GM19239 (cell line): Measurements from ENCODE around the gene MYH9.
A peak's percentile ranks its signal among the peaks of the same experiment; 100 is the strongest.

Experiments
- DNase-seq: peaks from one replicate; pipeline ENCODE4 v3.0.0; 2011; ENCODE audit warnings: low spot score; ENCODE audit not compliant: insufficient read length
- FAIRE-seq: peaks from 2 replicates; lab custom pipeline; 2011; peaks lifted over from hg19 to GRCh38; lab: Jason Lieb, UNC

The MYH9 gene

DNA sequence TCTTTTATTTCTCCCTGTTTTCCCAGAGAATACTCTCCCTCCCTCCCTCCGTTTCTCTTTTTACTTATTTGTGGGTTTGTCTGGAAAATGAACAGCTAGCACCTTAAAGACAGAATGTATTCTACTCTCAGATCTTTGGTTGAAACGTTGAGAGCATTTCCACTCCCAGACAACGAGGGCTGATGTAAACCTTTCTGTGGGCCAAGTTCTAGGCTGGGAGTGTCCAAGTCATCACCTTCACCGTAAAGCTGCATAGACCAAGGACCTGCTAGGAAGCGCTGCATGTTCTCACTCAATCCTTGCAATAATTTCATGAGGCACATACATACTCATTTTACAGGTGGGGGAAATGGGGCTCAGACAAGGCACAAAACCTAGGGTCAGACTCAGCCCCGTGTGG is 32.4 kb downstream of the MYH9 start:
- FAIRE-seq (no peak), DNase-seq (no peak)

DNA sequence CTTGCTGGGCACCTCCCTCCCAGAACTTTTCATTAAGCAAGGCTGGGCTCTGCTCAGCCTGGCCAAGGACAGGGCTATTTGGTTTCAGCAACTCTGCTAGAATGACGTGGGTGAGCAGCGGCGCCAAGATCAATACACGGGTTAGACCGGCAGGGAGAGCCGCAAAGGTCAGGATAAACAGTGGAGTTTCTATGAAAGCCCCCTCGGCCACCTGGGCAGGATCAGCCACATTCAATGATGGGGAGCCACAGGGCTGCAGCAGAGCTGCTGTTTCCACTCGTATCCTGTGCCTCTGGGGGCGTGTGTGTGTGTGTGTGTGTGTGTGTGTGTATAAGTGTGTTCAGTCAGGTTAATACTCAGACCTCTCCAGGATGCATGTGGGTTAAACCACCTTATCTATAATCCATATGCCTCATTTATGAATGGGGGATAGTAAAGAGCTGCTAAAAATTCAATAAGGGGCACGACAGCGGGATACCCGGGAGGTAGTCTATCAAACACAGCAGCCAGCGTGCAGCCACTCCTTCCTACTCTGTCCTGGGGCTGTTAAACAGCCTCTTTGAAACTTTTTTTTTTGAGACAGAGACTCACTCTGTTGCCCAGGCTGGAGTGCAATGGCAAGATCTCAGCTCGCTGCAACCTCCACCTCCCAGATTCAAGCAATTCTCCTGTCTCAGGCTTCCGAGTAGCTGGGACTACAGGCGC is 34.8 kb downstream of the MYH9 start:
- DNase-seq (no peak), FAIRE-seq (no peak)

DNA sequence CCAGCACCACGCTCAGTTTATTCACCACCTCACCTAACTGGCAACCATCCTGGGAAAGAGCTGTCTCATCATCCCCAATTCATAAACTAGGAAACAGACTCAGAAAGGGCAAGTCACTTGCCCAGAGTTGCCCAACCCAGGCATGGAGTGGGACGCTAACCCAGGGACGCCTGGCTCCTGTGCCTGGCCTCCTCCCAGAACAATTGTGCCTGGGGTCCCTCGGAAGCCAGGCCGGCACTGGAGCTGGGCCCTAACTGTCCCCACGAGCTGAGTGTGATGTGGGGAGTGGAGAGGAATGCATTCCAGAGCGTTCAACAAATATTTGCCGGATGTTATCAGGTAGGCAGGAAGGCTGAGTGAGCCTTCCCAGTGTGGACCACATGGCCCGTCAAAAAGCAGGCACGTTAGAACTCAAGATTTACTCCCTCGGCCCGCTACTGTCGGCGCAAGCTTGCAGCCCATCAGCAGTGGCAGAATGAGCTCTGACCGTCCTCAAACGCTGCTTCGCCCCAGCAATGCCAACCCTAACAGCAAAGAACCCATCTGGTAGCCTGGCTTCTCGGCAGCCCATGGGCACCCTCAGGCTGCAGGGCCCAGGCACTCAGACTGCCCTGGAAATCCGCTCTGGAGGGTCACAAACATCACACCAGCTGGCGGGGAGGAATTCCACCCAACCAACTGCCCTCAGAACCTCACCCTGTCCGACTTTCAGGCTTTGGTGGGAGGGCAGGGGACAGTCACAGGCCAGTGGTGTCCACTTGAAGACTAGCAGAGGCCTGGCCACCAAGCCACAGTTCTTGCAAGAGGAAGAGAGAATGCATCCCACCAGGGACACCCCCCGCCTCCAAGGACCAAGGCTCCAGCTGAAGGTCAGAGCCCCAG is 35.6 kb downstream of the MYH9 start:
- DNase-seq, result no peak
- FAIRE-seq, result no peak

DNA sequence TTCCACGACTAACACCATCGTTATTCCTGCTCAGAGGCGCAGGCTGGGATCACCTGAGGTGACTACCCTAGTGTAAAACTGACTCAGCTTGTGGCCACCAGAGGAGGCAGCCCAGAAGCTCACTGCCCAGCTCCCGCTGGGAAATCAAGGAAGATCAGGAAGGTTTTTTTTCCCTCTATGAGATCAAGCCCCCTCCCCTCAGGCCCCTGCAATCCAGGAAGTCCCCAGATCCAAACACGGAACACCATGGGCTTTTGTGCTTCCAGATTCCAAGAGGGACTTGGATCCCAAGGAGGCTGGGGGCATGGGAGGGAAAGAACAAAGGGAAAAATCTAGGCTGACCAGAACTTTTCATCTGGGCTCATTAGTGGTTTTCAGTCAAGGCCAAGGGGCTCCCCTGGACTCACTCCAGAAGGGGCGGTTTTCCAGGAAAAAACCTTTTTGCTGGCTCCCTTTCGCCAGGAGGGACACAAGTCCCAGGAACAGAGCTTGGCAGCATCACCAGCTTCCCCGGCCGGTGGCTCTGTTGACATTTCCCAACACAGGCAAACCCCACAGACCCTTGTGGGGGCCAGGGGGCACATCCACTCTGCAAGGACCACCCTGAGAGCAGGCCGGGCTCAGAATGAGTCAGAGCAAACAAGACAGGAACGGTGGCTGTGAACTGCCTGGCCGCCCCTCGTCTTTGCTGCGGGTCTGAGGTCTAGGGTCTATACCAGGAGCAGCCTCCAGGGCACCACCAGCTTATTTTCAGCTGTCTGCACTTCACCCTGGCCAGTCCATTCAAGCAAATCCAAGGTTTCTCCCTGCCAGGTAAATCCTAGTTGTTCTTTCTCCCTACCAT is 36.8 kb downstream of the MYH9 start:
- DNase-seq (no peak), FAIRE-seq (no peak)

DNA sequence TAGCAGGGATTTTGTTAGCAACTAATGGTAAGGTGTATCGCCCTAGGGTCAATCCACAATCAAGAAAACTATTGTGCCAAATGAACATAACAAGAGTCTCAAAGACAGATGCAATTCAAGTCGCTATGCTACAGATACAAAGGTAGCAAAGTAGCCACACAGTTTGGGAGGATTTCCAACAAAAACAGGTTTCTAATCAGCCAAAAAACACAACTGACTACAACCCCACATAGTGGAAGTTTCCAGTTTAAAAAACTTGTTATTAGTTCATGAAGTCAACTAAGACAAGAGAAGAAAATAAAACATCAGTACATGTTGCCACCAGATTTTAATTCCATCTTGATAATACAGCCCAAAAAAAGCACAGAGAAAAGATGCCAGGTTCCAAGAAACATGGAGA is 38.0 kb downstream of the MYH9 start:
- DNase-seq, result no peak
- peak; percentile 14 for FAIRE-seq

DNA sequence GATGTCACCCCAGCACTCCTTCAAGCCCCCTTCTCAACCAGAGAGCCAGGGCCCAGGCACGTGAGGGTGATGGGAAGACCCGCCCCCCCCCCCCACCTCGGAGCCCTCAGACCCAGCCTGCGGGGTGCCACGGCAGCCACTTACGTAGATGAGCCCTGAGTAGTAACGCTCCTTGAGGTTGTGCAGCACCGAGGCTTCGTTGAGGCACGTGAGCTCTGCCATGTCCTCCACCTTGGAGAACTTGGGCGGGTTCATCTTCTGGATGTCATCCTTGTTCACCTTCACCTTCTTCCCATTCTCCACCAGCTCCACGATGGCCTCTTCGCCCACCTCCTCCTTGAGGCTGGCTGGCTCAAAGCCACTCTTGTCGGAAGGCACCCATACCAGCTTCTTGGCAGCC is 39.0 kb downstream of the MYH9 start:
- FAIRE-seq (no peak), DNase-seq (no peak)

DNA sequence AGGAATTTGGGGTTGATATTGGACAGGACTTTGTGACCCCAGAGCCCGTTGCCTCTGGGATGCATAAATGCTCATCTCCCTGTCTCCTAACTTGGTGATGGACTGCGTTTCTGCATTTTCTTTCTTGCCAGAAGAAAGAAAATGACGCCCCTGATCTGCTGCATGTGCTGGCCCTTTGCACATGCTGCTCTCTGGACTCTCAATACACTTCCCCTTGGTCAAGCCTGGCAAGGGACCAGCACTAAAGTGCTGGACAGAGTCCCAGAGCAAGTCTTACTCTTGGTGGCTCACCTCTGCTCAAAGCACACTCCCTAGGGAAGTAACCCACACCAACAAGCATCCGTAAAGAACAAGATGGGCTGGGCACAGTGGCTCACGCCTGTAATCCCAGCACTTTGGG is 40.7 kb downstream of the MYH9 start:
- DNase-seq (no peak), FAIRE-seq (no peak)

DNA sequence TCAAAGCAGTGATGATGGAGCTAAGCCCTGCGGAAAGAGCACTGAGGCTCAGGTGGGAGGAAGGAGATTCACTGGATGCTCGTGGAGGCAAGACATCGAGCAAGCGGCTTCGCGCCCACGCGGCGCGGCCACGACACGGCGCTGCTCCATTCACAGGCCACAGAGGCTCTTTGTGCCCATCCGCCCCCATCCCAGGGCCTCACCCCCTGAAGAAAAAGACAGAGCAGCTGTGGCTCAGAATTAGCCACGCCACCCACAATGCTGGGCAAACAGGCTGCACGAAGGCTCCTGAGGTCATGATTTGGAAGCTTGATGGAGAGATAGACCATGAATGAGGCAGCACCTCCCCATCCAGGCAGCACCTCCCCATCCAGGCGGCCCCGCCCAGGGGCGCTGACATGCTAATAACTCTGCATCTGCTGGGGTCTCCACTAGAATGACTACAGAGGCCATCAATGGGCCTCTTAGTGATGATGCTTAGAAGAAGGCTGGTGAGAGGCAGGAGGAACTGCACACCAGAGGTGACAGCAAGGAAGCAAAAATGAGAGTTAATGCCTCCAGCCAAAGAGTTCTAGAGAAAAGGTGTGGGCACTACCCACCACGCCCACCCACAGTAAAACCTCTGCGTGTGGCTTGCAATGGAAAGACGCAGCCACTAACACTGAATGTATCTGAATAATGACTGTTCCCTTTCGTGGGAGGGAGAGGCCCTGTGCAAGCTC is 43.5 kb downstream of the MYH9 start:
- DNase-seq, result no peak
- no peak for FAIRE-seq

DNA sequence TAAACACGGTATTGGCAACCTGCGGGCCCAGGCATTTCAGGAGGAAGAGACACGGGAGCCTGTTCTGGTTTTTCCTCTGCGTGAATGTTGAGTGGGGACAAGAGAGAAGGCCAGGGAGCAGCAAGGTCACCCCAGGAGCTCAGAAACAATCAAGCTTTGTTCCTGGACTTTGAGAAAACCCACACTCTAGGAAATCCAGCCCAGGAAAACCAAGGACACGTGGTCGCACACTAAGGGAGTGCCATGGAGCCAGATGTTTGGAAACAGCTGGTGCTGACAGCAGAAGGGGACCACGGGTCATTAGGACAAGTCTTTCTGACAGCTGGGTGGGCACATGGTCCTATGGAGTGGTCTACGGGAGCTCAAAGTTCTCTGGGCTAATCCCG is 44.1 kb downstream of the MYH9 start:
- DNase-seq (no peak), FAIRE-seq (no peak)

DNA sequence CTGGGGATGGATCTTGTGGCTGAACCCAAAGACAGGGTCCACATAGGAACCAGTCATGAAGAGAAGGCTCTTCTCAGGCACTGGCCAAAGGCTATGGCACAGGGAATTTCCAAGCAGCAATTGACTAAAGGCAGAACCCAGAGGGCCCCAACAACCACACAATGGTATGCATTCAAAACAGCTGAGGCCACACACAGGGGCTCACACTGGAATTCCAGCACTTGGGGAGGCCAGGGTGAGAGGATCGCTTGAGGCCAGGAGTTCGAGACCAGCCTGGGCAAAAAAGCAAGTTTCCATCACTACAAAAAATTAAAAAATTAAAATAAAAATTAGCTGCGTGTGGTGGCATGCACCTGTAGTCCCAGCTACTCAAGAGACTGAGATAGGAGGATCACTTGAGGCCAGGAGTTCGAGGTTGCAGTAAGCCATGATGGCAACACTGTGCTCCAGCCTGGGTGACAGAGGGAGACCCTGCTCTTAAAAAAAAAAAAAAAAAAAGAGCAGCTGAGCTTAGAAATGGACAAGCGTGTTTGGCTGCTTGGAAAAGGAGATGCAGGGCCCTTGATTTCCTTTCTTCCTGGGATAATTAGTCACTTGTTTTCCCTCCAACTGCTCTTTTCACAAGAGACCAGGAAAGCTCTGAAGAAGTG is 44.6 kb downstream of the MYH9 start:
- DNase-seq, result no peak
- FAIRE-seq, result no peak

DNA sequence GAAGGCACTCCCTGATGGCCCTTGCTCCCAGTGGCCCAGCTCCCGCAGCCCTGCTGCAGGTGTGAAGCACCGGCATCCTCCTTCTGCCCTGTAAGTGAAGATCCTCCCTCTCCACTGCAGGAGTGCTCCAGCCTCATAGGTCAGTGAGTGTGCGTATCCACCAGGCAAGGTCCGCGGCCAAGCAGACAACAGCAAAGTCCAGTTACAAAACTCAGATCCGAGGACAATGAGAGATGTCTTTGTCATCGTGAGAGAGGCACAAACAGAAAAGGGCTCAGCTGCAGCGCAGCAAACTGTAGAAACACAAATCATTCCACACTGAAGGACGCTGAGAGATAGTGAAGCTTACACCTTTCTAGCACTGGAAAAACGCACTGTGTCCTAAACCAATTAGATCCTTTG is 46.1 kb downstream of the MYH9 start:
- no peak for DNase-seq
- no peak for FAIRE-seq

DNA sequence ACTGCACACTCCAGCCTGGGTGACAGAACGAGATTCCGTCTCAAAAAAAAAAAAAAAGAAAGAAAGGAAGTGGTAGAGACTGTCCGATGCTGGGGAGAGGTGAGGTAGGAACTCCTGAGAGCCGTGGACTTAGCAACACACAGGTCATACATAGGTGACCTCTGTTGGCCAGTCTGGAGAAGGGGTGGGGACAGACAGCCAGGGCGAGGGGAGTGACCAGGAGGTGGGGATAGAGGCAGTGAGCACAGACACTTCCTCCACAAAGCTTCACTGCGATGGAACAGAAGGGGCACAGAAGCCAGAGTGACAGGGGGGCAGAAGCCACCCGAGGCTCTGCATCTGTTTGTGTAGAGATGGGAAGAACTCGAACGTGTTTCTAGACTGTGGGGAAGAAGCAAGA is 47.1 kb downstream of the MYH9 start:
- DNase-seq (no peak), FAIRE-seq (no peak)

DNA sequence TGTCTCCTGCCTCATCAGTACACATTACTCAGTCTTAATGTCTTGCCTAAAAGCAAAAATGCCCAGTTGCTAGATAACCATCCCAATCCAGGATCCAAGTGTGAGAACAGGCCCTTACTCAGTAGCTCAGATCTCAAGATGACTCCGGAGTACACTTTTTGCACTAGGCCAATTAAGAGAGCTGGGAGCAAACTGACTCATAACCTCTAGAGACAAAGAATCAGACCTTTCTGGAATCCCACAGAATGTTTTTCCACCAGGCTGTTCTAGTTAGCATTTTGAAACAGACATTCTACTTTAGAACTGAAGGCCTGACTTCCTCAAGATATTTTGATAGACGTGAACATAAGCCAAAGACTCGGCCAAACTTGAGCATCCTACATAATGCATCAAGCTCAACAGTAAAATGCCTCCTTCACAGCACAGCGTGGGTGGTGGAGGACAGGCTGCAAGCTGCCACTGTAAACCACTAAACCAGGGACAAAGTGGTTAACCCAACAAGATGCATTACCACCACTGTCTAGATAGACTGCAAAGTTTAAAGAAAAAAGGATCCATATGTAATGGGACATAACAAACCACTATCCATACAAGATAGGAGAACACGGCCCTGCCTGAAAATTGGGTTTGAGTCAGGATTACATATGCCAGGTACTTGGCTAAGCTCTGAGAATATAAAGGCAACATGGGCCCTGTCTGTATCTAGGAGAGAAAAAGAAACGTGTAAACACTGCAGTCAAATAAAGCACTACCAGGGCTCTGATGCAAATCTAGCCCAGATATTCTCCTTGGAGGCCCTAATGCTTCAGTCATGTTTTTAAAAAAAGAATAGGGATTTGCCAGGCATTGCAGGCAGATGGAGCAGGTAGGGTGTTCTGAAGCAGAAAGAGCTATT is 48.3 kb downstream of the MYH9 start:
- DNase-seq (no peak), FAIRE-seq (no peak)

DNA sequence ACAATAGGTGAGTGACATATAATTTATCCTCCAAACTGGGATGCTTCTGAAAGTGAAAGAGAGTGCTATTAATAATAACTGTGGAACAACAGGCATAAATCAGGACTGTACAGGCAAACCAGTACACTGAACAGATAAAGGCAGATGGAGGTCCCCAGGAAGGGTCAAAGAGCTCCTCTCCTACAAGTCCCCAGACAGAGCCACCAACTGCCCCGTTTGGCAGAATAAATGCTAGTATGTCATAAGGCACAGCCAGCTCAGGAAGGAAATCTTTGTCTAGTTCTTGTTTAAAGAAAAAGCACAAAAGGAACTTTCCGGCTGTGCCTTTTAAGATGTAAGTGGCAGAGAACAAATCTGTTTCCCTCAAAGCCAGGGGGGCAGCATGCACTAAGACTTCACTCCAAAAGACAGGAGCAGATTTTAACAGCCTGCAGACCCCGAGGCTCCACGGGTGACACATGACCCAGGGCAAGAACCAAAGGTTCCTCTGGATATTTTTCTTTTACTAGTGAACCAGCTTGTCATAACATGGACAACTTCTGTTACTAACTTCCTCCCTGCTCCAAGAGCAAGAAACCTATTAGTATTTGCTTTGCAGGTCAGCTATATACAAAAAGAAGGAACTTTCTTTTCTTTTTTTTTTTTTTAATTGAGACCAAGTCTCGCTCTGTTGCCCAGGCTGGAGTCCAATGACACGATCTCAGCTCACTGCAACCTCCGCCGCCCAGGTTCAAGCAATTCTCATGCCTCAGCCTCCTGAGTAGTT is 50.2 kb downstream of the MYH9 start:
- FAIRE-seq, result no peak
- no peak for DNase-seq

DNA sequence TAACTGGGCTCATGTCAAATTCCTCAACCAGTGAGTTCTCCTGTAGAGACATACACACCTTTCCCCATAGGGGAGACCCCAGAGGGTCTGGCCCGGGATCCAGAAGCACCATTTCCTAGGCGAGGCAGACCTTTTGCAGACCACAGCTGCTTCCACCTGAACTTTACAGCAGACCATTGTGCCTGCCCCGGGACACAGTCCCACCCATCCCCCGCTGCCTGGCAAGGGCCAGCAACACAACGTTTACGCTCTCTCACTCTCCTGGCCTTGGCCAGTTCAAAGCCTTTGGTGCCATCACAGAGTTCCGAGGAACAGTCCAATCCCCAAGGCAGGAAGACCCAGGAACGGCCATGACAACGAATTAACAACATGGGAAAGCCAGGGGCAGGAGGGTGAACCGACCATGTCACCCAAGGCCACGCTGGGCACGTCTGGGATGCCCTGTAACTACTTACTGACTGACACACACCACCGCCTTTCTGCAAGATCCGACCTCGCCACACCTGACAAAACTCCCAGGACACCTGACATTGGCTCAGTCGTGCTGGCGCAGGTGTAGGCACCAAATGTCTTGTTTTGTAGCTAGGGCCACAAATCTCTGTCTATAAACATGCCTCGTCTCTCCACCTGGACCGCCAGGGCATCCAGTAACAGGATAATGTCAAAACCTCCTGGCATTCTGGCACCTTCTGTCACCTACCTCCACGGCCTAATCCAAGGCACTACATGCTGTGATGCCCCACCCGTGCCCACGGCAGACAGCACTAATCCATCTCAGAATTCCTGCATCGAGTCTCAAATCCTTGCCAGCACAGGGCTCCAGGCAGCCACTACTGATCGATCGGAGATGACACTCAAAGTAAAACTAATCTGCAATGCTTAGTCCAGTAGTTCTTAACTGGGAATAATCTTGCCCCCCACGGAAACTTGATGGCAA is 51.3 kb downstream of the MYH9 start:
- no peak for DNase-seq
- FAIRE-seq, result no peak

DNA sequence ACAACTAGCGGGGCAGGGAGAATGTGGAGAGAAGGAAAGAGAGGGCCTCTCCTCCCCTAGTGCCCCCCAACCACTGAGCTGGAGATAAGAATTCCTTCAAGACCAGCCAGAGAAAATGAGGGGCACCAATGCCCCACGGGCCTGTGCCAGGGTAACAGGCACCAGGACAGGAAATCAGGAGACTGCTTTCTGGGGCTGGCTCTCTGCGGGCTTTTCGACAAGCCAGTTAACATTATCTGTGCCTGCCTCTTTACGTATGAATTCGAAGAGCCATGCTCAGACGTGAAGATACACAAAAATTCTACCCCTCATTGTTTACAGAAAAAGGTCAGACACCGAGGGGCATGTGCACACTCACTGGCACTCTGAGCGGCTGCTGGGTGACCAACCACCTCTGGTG is 52.1 kb downstream of the MYH9 start:
- FAIRE-seq, result no peak
- no peak for DNase-seq
